Breast epithelium (tissue), 3 donors: ENCODE results near the gene PPOX.

Experiments
- POLR2A ChIP-seq: fragments of 450-650 bp; IDR thresholded peaks from one replicate; pipeline ENCODE4 v1.6.1; 2016; ENCODE audit warnings: antibody characterized with exemption, mild to moderate bottlenecking, moderate library complexity
- TF ChIP-seq, protein P1 (sequence below), 3 donors: fragments of 450-650 bp; IDR thresholded peaks; one replicate each; pipeline ENCODE4 v1.5.1; 2016 to 2017; ENCODE audit warnings: antibody characterized with exemption in 3 of 3, mild to moderate bottlenecking in 3 of 3, moderate library complexity in 3 of 3

DNA sequence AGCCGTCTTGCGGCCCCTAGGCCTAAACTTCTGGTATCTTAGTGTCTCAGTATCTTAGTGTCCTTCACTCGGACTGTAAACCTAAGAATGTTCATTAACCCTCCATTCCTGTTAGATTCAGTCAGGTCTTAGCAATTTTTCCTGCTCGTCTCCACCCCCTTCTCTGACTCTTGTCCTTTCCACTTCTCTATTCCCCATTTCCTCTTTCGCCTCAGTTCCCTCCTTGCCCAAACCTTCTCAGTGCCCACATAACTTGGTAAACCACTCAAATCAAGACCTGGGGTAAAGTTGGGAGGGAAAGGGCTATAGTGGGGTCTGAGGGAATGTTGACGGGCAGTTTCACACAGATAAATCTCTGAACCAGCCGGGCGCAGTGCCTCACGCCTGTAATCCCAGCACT is 48.1 kb downstream of the PPOX start:
- no peak for TF ChIP-seq POLR2A
- TF ChIP-seq, protein P1, sequence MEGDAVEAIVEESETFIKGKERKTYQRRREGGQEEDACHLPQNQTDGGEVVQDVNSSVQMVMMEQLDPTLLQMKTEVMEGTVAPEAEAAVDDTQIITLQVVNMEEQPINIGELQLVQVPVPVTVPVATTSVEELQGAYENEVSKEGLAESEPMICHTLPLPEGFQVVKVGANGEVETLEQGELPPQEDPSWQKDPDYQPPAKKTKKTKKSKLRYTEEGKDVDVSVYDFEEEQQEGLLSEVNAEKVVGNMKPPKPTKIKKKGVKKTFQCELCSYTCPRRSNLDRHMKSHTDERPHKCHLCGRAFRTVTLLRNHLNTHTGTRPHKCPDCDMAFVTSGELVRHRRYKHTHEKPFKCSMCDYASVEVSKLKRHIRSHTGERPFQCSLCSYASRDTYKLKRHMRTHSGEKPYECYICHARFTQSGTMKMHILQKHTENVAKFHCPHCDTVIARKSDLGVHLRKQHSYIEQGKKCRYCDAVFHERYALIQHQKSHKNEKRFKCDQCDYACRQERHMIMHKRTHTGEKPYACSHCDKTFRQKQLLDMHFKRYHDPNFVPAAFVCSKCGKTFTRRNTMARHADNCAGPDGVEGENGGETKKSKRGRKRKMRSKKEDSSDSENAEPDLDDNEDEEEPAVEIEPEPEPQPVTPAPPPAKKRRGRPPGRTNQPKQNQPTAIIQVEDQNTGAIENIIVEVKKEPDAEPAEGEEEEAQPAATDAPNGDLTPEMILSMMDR (IDR thresholded peaks at IDR 0.05): no peak
